ENCODE measurements around the gene SYNCRIP. TPM values are rescaled to one million over a fixed set of nuclear protein-coding genes. Genes with fewer than 3 reads are reported as not detected.

Gene SYNCRIP
- total and polyA plus RNA-seq, 8 donors: 72.2 to 182 (median 156) TPM

DNA sequence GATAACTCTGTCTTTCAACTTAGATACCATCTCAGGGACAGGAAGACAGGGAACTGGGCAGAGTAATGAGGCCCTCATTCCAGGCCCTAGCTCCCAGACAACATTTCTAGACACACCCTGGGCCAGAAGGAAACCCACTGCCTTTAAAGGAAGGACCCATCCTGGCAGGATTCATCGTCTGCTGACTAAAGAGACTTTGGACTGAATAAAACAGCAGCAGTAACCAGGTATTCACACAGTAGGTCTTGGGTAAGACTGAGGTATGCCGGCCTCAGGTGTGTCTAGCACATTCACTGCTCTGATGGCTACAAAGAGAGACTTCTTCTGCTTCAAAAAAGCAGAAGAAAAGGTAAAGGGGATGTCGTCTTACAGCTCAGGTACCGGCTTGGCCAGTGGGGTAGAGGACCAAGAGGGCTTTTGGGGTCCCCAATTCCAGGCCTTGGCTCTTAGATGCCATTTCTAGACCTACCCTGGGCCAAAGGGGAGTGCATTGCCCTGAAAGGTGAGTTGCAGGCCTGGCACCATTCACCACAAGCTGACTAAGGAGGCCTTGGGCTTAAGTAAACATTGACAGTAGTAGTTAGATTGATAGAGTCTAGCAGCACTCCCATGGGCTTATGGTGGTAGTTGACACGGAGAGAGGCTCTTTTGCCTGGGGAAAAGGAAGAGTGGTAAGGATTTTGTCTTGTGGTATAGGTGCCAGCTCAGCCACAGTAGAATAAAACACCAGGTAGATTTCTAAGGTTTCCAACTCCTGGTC lies 62.4 kb downstream of the SYNCRIP start:
- peak; percentile 77 for ATAC-seq
- peaks cover 0 to 19% of the 10 kb centered on the region in 2 donors for H3K4me1 ChIP-seq
- no peak overlapping the region for H3K27ac ChIP-seq
- intact Hi-C loops (cut with DNase I): no loop called here
- peaks cover 0 to 18% of the 10 kb centered on the region in 2 donors for H3K9me3 ChIP-seq
- H3K36me3 ChIP-seq: peaks cover 0 to 4% of the 10 kb centered on the region in 2 donors
- no peak for DNase-seq
- TF ChIP-seq, protein P1, sequence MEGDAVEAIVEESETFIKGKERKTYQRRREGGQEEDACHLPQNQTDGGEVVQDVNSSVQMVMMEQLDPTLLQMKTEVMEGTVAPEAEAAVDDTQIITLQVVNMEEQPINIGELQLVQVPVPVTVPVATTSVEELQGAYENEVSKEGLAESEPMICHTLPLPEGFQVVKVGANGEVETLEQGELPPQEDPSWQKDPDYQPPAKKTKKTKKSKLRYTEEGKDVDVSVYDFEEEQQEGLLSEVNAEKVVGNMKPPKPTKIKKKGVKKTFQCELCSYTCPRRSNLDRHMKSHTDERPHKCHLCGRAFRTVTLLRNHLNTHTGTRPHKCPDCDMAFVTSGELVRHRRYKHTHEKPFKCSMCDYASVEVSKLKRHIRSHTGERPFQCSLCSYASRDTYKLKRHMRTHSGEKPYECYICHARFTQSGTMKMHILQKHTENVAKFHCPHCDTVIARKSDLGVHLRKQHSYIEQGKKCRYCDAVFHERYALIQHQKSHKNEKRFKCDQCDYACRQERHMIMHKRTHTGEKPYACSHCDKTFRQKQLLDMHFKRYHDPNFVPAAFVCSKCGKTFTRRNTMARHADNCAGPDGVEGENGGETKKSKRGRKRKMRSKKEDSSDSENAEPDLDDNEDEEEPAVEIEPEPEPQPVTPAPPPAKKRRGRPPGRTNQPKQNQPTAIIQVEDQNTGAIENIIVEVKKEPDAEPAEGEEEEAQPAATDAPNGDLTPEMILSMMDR (IDR thresholded peaks at IDR 0.05): no peak
- H3K4me3 ChIP-seq: no peak overlapping the region
- no peaks in the 10 kb centered on the region for H3K27me3 ChIP-seq

DNA sequence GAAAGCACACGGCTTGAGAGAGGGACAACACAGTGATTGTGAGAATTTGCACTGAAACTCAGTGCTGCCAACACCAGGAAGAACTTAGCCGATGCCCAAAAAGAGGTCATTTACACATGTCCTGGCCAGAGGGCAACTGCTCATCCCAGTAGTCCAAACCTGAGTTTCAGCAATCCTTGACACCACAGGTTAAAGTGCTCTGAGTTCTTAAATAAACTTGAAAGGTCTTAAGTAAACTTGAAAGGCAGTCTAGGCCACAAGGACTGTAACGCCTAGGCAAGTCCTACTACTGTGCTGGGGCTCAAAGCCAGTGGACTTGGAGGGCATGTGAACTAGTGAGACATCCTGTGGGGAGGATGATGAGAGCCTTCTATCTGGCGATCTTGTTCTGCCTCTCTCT lies 63.1 kb downstream of the SYNCRIP start:
- Histone ChIP-seq H3K4me3 (no peak overlapping the region), H3K27me3 (no peaks in the 10 kb centered on the region), H3K36me3 (peaks cover 0 to 4% of the 10 kb centered on the region in 2 donors), H3K4me1 (peaks cover 0 to 19% of the 10 kb centered on the region in 2 donors), H3K9me3 (peaks cover 0 to 18% of the 10 kb centered on the region in 2 donors), H3K27ac (no peak overlapping the region)
- ATAC-seq (peak; percentile 92), DNase-seq (peak in 1 of 4 donors; percentile 43)
- TF ChIP-seq, protein P1 (IDR thresholded peaks at IDR 0.05): no peak
- intact Hi-C loops (cut with DNase I): no loop called here

DNA sequence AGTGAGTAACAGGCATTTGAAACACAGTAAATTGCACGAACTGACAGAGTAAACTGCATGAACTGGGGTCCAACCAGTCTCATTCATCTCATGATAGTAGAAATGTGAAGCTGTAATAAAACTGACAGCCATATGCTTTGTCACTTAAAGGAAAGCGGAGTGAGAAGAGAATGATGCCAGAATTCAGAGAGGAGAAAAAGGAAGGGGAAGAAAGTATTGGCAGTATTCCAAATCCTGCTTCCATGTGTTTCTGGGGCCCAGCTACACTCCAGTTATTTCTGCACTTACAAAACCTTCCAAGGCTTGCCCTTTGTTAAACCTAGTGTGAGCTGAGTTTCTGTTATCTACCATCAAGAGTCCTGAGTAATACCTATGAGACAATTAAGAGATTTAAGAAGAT lies 66.2 kb downstream of the SYNCRIP start:
- DNase-seq (no peak), ATAC-seq (no peak)
- Histone ChIP-seq H3K27me3 (no peaks in the 10 kb centered on the region), H3K4me3 (no peak overlapping the region), H3K27ac (no peak overlapping the region), H3K9me3 (no peaks in the 10 kb centered on the region), H3K36me3 (peaks cover 0 to 12% of the 10 kb centered on the region in 2 donors), H3K4me1 (peaks cover 0 to 19% of the 10 kb centered on the region in 2 donors)
- TF ChIP-seq, protein P1 (IDR thresholded peaks at IDR 0.05): no peak
- intact Hi-C loops (cut with DNase I): no loop called here

DNA sequence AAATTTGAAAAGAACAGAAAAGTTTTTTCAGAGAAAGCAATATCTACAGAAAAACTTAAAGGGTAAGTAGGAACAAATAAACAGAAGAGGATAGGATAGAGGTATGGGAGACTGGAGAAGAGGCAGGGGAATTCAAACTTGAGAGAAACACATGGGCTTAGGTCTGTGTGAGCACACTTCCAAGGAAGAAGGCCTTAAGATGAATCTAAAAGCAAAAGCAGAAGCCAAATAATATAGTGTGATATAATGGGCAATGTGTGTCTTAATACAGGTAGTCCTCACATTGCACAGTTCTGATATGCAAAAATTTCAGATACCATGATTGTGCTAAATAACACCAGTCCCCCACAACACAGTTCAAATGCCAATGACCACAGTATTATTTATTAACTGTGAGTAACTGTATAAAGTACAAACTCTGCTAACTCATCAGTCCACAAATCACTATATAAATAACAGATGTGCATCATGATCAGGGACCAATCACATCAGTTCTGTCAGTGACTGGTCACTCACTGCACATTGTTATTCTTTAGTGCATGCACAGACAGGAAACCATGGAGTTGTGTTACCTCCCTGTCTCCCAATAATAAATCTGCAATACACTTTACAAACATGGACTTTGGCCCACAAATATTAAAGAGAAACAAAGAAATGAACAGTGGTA lies 67.6 kb downstream of the SYNCRIP start:
- Histone ChIP-seq H3K36me3 (peaks cover 0 to 25% of the 10 kb centered on the region in 2 donors), H3K27me3 (no peaks in the 10 kb centered on the region), H3K4me3 (no peak overlapping the region), H3K4me1 (peaks cover 0 to 19% of the 10 kb centered on the region in 2 donors), H3K27ac (no peak overlapping the region), H3K9me3 (no peaks in the 10 kb centered on the region)
- TF ChIP-seq, protein P1 (IDR thresholded peaks at IDR 0.05): no peak
- intact Hi-C loops (cut with DNase I): no loop called here
- ATAC-seq (no peak), DNase-seq (no peak)

DNA sequence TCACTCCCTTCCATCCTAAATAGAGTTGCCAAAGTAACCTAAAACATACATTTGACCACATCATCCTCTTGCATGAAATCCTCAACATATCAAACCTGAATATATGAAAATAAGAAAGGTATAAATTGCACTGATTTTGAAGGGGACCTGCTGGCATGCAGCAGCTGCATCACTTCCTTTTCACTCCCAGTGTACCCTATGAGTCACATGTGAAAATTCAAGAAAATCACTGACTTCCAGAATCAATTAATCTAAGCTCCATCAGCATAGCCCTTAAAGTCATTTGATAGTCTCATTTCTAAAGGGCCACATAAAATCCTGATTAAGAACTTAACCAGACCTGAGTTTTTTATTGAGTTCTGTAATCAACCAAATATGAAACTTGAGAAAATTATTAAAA lies 73.4 kb downstream of the SYNCRIP start:
- Histone ChIP-seq H3K4me1 (no peaks in the 10 kb centered on the region), H3K27me3 (no peaks in the 10 kb centered on the region), H3K36me3 (peaks cover 0 to 32% of the 10 kb centered on the region in 2 donors), H3K4me3 (no peak overlapping the region), H3K9me3 (no peaks in the 10 kb centered on the region), H3K27ac (no peak overlapping the region)
- intact Hi-C loops (cut with DNase I): no loop called here
- TF ChIP-seq, protein P1 (IDR thresholded peaks at IDR 0.05): no peak
- DNase-seq (no peak), ATAC-seq (no peak)
